GM20431 (cell line): ENCODE results near the gene IDH1.
"Not testable (repeated sequence)": the region's sequence is repeated elsewhere in the genome, so short reads cannot be mapped to it uniquely, and the experiment has no call there.

ENCODE experiments used
- in situ Hi-C: fragments of 300-500 bp; cut with MseI, MboI; formaldehyde crosslinking; loops from one replicate; pipeline ENCODE4 v1.15.0; 2020; ENCODE audit warnings: low sequenced_read_pairs; ENCODE audit not compliant: unreplicated experiment

IDH1 gene

GRCh38 chr2:208254871-208255556 lies at the start of gene IDH1:
Gene IDH1 (minus strand): TSS chr2:208255071. CDS start chr2:208251551, 3,520 bp downstream.
- in situ Hi-C loops, result no loop called here

GRCh38 chr2:208304157-208304556 lies 49.3 kb upstream of the IDH1 start:
- in situ Hi-C loops, result no loop called here

DNA sequence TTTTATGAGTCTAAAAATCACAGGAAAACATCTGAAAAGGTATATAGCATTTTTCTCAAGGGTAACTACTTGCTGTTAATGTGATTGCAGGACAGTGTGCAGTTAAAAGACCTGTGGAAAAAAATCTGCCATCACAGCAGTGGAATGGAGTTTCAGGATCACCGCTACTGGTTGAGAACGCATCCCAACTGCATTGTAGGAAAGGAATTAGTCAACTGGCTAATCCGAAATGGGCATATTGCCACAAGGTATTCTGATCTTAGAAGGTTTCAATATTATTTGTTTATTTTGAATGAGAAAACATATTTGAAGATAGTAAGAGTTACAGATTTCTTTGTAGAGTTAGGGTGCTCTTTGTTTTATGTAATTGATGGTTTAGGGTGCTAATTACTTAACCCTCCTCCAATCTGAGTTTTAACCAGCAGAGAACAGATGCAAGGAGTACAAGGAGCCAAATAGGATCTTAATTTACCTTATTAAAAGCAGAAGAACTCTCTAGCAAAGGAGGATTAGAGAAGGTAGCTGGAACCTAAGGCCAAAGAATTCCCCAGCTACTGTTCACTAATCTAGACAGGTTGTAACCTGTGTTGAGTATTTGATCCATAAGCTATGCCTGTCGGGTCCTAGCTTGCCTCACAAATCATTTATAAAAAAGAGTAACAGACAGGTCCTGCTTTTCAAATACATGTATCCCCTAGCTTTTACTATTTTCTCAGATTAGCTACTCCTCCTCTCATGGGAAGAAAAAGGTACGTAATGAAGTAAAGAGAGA lies 46.2 kb upstream of the IDH1 start:
- in situ Hi-C loops, result no loop called here

DNA sequence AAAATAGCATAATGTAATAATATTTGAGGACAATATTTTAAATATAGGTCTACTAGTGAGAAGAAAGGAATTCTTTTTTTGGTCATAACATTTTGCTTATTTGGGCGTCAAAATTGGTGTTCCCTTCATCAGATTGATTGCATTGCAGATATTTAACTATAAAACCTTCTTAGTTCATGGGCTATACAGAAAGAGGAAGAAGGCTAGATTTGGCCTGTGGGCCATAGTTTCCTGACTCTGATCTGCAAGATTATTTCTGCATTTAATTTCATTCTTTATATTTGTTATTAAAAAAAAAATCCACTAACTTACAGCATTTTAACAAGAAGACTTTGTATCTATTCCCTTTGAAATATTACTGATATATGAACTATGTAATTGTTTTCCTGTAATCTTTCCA lies 43.1 kb upstream of the IDH1 start:
- in situ Hi-C loops, result no loop called here

- in situ Hi-C loops, result no loop called here
These were observed 41.7 kb upstream of the IDH1 start for GRCh38 chr2:208296610-208297009.

DNA sequence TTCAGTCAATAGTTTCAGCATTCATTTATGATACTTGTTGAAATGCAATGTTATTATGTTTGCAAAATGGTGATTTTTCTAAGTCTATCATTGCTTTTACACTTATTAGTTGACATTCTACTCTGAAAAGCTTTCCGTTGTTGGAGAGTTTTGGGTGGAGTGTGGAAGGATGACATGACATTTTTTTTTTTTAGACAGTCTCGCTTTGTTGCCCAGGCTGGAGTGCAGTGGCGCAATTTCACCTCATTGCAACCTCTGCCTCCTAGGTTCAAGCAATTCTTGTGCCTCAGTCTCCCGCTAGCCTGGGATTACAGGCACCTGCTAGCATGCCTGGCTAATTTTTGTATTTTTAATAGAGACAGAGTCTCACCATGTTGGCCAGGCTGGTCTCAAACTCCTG lies 41.0 kb upstream of the IDH1 start:
- in situ Hi-C loops, result no loop called here

DNA sequence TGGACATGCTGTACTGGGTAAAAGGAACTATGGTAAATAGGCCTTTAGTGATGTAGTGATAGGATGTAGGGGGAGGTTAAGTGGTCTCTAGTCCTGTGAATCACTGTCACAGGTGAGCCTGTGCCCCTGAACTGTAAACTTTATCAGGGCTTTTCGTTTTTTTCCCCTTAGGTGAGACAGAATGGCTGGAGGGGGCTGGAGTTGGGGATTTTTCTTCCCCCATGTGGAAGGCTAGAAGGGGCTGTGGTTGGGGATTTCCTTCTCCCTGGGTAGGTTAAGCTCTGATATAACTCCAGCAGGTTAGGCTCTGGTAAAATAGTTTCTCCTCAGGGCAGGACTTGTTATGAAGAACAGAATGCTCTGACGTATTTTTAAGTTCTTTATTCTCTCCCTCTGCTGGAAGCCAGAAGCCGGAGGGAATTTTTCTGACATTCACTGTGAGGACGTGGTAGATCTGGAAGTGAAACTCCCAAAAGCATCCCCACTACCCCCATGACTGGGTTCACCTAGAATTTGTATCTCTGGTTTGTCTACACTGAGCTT lies 39.7 kb upstream of the IDH1 start:
- in situ Hi-C loops, result no loop called here

DNA sequence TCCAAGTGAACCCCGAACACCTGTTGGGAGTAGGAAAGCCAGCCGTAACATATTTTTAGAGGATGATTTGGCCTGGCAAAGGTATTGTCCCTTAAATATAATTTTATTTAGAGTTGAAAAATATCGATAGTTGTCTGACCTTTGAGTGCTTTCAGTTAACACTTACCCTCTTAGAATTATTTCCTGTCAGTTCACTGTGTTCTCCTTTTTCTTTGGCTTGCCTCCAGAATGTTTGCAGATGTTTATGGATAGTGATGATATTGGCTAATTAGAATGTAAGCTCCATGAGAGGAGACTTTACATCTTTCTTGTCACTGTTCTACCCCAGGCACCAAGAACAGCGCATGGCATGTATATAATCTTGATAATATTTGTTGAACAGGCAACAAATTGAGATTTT lies 31.0 kb upstream of the IDH1 start:
- in situ Hi-C loops, result no loop called here

DNA sequence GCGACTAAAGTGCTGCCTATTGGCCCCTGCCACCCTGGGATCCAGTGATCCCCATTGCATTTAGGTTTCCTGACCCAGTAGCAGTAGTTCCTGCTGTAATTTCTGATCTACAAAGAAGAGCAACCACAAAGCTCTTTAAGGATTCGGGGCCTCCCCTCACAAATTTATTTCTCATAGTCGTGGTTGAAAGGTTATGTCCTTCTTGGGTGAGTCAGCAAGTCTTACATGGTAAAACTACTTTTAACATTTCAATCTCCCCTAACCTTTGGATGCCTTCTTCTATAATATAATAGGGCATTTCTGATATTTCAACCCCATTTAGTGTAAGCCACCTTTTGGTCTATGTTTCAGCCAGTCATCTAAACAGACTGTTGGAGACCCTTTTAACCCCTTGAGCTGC lies 26.1 kb upstream of the IDH1 start:
- in situ Hi-C loops, result no loop called here

GRCh38 chr2:208280234-208280633 lies 25.4 kb upstream of the IDH1 start:
- in situ Hi-C loops, result no loop called here

DNA sequence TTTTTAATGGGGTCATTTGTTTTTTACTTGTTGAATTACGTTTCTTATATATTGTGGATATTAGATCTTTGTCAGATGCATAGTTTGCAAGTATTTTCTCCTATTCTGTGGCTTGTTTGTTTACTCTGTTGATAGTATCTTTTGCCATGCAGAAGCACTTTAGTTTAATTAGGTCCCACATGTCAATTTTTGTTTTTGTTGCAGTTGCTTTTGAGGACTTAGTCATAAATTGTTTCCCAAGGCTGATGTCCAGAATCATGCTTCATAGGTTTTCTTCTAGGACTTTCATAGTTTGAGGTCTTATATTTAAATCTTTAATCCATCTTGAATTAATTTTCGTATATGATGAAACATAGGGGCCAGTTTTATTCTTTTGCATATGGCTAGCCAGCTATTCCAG lies 24.4 kb upstream of the IDH1 start:
- in situ Hi-C loops, result no loop called here

DNA sequence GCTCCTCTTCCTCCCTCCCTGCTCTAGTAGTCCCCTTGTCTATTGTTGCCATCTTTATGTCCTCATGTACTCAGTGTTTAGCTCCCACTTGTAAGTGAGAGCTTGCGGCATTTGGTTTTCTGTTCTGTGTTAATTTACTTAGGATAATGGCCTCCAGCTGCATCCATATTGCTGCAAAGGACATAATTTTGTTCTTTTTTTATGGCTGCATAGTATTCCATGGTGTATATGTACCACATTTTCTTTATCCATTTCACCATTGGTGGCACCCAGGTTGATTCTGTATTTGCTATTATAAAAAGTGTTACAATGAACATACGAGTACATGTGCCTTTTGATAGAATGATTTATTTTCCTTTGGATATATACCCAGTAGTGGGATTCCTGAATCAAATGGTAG lies 23.7 kb upstream of the IDH1 start:
- in situ Hi-C loops, result no loop called here

- in situ Hi-C loops, result no loop called here
These were observed 19.9 kb upstream of the IDH1 start for GRCh38 chr2:208274748-208275147.

DNA sequence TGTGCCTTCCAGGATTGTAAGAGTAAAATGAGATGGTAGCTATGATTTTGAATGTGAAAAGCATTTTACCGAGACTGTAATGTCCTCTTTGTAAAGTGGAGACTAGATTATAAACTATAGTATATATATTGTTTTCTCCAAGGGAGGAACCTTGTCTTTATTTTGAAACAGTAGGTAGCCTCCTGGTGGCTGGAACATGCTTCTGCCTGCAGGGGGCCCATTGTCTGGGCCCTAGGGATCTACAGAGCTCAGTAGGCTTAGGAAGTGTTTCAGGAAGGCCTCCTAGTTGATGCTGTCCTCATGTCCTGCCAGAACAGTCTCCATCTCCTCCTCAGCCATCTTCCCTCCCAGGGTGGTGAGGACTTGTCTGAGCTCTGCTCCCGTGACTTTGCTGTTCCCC lies 14.2 kb upstream of the IDH1 start:
- in situ Hi-C loops, result no loop called here

GRCh38 chr2:208268156-208268952 lies 13.5 kb upstream of the IDH1 start:
- in situ Hi-C loops, result no loop called here

- in situ Hi-C loops, result not testable (repeated sequence)
These were observed 12.7 kb upstream of the IDH1 start for GRCh38 chr2:208267526-208267925.

DNA sequence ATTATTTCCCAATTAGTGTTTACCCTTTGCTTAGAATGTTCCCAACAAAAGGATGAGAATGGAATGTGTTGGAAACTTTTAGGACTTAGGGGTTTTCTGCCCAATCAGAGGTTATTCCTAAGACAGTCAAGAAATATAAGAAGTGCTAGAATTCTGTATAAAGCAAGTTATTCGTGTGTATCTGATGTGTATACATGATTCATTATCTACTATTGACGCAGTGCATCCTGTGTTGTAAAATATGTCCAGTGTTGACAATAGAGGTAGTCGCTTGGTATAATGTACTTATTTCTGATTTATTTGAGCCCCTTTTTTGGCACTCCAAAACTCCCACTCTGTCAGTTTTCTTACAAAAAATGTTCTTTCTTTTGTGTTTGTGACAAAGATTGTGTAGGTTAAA lies 12.1 kb upstream of the IDH1 start:
- in situ Hi-C loops, result no loop called here

GRCh38 chr2:208266553-208266893 lies 11.7 kb upstream of the IDH1 start:
- in situ Hi-C loops, result no loop called here

DNA sequence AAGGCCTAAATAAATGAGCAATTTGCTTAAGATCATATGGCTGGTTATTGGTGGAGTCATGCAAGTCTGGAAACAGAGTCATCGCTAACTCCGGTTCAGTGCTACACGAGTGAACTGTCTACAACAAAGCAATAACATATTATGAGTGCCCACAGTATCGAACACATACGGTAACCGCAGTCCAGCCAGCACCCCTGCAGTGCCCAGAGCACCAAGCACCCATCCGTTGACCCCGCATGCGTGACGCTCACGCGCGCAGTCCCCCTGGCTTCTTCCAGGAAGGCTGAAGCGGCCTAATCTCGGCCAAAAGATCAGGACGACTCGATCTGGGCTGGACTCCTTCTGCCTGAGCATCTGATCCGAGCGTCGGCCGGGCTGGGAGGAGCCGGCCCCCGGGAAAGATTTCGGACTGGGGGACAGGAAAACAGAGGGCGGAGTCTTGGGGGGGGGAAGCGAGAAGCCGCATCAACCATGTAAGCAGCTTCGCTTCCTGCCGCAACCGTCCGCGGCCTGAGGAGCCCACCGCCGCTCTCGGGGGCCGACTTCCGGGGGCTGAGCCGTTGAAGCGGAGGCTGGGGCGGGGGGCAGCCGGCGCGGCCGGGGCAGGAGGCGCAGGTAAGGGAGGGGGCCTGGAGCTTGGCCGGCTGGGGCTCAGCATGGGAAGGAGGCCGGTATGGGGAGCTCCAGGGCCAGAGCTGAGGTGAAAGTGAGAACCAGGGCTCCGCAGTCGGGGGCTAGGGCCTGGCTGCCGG lies 11.1 kb upstream of the IDH1 start, which contains the start of gene PIKFYVE:
Gene PIKFYVE (plus strand): TSS at position 455 of the 752 bp plus-strand sequence. CDS start 5,265 bp downstream, outside the sequence.
- in situ Hi-C loops, result no loop called here

- in situ Hi-C loops, result no loop called here
These were observed 10.5 kb upstream of the IDH1 start for GRCh38 chr2:208265371-208265800.
